Activated CD8-positive, alpha-beta memory T cell treated with anti-CD3 and anti-CD28 coated beads, Interleukin-2, amount 50 U/mL, for 4 hours (primary cell): ENCODE data around the gene GALT.

Experiments used
- DNase-seq: peaks from one replicate; pipeline ENCODE4 v3.0.0-alpha.2; 2020

The GALT gene

DNA sequence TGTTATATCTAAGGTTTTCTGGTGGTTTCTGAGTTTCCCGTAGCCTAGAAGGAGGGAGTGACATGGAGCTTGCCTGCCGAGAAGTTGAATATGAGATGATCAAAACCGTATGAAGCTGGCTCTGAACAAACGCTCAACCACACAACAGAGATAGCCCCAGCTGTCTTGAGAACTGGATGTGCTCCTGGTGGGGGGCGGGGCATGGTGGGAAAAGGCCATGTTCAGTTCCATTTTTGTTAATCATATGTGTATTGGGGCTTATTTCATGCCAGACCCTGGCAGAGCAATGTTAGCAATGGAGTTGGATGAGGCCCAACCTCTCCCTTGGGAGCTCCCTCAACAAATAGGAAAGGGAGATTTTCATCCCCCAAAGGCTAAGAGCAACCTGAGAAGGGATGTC lies 39.8 kb downstream of the GALT start:
- DNase-seq: no peak

DNA sequence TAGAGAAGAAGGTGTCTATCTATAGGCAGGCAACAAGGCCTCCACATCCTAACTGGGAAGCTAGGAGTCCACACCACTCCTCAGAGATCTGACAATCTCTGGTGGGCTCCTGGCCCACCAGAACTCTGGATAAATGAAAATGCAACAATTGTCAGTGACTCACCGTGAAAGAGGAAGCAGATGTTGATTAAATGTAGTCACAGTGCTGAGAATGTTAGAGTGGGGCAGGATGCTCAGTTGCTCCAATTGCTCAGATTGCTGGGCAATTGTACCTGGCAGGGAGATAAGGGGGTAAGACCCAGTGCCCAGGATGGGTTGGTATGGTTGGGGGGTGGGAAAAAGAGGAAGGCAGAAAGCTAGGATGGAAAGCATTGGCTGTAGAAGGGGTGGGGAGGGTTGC lies 40.3 kb downstream of the GALT start:
- no peak for DNase-seq

DNA sequence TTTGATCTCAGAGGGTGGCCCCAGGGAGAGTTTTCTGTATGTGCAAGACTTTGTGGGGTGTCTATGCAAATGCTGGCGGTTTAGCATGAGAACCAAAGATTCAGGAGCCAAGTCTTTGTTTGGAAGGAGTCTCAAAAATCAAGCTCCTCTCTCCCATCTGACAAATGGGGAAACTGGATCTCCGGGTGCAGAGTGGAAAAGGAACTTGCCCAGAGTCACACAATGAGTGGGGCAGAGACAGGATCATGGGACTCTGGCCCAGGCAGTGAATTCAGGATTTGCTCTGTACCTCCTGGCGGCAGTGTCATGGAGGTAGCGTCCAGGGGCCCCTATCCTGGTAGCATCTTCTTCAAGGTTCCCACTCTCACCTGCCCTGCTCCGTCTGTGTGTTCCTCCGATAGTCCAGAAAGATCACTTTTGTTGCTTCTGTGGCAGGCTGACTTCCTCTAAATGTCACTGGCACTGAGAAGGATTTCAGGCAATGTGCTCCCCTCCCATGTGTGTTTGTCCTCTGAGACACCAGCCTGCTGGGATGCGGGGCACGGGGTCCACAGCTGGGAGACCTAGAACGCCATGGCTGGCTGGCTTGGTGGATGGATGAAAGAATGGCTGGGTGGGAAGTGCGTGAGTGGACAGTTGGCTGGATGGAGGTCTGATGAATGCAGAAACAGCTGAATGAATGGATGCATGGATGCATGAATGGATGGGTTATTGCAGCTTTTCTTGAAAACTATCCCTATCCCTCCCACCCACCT lies 41.0 kb downstream of the GALT start:
- DNase-seq: no peak

DNA sequence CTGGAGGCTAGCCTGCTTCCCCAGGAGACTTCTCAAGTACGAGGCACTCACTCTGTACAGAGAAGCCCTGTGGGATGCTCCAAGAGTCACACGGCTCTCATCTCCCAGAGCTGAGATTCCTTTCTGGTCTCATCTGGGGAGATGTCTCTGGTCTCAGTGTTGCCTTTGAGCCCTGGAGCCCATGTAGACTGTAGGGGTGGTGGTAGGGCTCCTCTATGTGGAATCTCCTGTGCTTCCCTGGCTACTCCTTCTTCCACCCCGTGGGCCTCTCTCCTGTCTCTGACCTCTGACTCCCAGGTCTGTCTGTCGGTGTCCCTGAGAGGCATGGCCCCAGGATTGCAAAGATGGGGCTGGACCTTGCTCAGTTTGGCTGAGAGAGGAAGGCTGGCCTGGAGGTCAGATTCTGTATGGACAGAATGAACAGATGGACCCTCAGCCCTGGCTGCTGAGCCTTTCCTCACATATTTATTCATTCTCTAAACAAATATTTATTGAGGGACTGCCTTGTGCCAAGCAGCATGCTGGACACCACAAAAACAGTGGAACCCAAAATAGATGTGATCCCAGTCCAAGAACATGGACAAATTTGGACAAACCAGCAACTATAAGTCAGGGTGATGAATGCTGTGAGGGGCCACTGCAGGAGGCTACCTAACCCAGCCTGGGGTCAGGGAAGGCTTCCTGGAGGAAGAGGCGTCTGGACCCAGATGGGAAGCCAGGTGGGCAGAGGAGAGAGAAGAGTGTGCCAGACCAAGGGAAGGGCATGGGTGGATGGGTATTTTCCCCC lies 42.0 kb downstream of the GALT start:
- DNase-seq: no peak

DNA sequence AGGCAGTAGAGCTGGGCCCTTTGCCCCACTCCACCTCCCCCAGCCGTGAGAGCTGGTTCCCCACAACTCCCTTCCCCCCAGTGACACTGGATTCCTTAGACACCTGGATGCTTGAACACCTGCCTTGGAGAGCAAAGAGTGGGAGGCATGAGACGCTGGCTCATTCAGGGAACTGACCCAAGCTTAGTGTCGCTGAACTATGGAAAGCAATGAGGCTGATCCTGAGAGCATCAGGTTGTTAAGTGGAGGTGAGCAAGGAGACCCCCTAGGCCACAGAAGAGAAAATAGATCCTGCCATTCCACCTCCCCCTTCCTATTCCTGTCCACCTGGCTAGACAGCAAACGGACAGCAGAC lies 42.6 kb downstream of the GALT start:
- DNase-seq: no peak

DNA sequence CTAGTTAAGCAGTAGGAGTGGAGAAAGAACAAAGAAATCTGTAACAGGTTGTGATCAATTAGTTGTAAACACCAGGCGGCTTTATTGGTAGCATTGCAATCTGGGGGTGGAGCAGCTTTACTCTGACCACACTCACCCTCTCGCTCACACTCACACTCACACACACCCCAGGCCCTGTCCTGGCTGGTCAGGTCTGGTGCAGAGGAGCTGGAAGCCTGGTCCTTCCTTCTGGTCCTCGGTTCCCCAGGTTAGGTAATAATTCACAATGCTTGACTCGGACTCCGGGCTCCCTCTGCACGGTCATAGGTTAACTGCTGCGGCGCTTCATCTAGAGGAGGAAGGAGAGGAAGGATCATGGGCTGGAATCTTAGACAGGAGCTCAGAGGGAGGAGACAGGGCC lies 43.0 kb downstream of the GALT start:
- no peak for DNase-seq

DNA sequence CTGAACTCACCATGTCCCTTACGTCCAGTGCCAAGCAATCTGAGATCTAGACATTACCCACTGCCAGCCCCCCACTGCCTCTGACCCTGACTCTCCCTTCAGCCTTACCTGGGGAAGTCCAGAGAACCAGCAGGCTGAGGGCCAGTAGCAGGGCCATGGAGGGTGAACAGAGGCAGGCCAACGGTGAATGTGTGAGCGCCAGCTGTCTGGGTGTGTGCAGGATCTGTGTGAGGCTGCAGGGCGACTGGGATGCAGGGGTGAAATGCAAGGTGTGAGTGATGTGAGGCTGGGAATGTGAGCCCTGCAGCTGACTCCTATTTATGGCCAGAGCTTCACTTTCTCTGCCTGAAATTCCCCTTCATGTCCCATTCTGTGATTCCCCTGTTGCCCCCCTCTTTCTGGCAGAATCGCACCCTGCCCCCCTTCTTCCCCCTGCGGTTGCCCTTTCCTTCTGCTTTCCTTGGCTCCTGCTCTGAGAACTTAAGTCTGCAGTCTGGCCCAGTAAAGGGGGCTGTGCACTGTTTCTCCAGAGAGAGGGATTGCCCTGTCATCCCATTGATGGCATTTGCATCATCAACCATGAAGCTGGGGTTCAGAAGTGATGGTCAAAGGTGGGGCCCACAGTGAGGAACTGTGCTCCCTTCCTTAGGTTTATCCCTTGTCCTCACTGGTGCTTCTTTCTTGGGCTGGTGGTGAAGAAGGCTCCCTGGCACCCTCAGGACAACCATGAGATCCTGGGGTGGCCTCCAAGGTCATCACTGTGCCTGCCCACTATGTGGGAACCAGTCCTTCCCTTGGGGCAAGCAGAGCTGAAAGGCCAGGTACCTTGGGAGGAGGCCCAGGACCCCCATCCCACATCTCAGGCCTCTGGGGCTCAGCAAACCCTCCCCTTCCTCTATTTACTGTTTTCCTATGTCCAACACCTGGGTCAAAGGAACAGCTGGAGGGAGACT lies 44.8 kb downstream of the GALT start, which contains the start of gene CCL19:
Gene CCL19 (minus strand): TSS at position 294 of the 953 bp plus-strand sequence. CDS start 137 bp downstream, at position 157.
- no peak for DNase-seq

DNA sequence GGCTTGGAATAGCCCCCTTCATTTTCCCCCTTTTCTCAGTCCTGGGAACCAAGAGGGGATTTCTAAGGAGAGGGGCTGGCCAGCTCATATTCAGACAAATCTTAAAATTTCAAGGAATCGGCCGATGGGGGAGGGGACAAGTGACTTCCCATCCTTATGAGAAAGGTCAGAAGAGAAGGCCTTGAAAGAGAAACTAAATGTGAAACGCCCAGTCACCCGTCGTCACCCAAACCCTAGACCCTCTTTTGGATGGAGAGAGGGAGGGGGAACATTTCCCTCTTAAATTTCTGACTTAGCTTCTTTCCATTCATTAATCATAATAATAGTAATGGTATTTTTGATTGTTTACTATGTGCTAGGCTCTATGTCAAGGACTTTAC lies 45.5 kb downstream of the GALT start:
- DNase-seq: no peak

DNA sequence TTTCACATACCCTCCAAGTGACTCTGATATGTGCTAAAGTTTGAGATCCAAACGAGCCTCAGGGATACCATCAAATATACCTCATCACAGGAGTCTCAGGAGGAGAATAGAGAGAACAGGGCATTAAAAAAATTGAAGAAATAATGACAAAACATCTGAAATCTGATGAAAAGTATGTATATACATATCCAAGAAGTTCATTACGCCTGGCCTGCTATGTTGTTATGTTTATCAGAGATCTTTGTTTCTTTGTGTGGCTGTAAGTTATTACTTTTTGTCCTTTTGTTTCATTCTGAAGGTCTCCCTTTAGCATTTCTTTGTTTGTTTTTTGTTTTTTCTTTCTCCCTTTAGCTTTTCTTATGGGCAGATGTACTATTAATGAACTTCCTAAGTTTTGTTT lies 47.1 kb downstream of the GALT start:
- DNase-seq: no peak

DNA sequence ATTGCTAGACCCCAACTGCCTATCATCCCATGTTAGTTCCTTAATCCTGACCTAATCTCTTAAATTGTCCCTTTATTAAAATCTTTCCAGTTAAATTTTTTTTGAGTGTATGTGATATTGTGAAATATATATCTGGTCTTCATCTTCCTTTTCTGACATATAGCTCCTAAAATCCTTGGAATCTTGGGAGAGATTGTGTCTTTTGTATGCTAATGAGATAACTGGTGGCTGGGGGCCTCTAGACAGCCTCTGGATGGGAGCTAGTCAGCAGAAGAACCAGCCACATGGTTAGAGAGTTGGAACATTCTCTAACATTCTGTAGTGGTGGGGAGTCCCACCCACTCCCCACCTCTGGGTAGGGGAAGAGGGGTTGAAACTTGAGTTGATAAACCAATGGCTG lies 48.3 kb downstream of the GALT start:
- no peak for DNase-seq
